CD1c-positive myeloid dendritic cell (primary cell): Measurements from ENCODE around the gene RSPO3.
"Not testable (repeated sequence)": the region's sequence is repeated elsewhere in the genome, so short reads cannot be mapped to it uniquely, and the experiment has no call there.

Source experiments
- DNase-seq: peaks from one replicate; pipeline ENCODE4 v3.0.0-alpha.2; 2016; ENCODE audit errors: extremely low spot score

RSPO3 gene

GRCh38 chr6:127204281-127204680 is 85.8 kb downstream of the RSPO3 start:
- DNase-seq, result peak; percentile 42

GRCh38 chr6:127205036-127205435 is 86.6 kb downstream of the RSPO3 start:
- DNase-seq, result no peak

- DNase-seq, result no peak
Measured at GRCh38 chr6:127206531-127207095, 88.1 kb downstream of the RSPO3 start.

GRCh38 chr6:127207591-127208120 is 89.2 kb downstream of the RSPO3 start:
- DNase-seq, result no peak

DNA sequence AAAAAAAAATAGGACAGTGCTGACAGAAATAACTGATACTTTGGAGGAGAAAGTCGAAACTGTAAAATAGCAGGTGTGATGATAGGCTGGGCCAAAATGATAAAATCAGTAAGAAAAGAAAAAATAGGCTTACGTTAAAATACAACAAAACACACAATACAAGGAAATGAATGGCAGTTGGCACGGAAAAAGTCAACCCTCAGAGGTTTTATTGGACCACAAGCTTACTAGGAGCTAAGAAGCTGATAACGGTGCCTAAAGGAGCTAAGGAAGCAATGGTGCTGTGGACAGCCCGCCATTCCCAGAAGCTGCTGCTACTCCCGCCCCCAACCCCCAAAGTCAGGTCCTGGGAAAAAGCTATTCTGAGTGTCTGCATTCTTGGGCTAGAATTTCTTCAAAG is 92.3 kb downstream of the RSPO3 start:
- DNase-seq, result no peak

DNA sequence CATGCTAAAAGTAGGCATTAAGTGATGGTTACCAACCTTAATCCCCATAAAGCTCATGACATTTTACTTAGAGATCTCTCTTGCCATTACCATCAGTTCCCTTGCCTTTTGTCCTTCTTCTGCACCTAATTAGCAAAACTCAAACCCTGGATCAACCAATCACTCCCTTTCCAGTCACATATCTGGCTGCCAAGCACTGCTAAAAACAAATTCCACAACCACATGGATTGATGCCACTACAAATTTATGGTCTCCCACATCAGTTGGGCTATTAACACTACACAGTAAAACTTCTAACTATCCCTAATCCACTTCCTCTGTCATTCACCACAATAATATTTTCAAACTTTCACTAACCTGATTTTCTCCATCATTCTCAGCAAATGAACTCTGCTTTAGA is 93.9 kb downstream of the RSPO3 start:
- DNase-seq, result no peak

GRCh38 chr6:127214032-127214431 is 95.6 kb downstream of the RSPO3 start:
- not testable (repeated sequence) for DNase-seq

DNA sequence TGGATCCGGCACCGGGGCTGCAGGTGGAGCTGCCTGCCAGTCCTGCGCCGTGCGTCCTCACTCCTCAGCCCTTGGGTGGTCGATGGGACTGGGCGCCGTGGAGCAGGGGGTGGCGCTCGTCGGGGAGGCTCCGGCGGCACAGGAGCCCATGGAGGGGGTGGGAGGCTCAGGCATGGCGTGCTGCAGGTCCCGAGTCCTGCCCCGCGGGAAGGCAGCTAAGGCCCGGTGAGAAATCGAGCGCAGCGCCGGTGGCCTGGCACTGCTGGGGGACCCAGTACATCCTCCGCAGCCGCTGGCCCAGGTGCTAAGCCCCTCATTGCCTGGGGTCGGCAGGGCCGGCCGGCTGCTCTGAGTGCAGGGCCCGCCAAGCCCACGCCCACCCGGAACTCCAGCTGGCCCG is 96.1 kb downstream of the RSPO3 start:
- DNase-seq, result not testable (repeated sequence)

DNA sequence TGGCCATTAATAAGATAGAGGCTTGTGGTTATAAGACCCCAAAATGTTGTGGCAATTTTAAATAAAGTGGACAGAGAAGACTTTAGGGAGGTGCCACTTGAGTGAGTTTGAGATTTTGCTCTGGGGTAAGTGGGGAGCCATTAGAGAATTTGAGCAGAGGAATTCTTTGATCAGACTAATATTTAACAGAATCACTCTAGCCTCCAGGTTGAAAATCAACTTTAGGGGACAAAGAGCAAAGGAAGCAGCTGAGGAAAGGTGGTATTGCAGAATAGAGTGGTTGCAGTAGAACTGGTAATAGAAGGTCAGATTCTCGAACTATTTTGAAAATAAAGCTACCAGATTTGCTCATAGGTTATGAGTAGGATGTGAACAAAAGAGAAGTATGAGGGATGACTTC is 97.5 kb downstream of the RSPO3 start:
- DNase-seq, result no peak

DNA sequence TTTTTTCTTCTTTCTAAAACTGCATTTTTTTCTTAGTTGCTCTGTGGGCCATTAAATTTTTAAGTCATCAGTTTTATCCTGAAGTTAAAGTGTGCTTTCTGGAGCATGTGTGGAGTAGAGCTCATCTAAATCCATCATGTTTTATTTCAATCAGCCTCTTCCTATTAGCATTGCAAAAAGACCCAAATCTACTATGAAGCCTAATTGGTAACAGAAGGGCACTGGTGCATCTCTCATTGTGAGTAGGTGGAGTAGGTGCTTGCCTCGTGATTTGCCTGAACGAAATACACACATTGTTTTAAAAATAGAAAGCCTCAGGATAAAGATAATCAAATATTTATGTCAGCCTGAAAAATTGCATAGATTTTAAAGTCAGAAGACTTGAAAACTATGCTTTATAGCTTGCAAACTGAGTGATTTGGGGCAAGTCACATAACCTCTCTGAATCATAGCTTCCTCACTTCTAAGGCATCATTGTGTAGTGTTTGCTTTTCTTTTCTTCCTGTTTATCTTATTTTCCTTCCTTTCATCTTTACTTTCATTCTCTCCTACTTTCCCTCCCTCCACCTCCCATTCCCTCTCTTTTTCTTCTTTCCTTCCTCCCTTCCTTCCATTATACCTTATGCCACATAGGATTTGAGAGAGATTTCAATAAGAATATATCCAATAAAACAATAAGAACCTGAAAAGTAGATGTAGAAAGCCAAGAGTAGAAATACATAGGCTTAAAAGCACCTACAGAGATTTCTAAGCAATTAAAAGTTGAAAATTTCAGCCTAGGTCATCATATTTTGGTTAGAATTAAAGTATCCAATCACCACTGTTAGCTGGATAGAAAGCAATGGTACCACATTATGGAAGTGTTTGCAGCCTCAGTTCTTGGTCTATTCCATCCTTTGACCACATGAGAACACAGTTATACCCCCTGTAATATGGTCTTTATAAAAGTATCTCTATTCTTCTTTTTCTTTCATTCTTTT is 98.6 kb downstream of the RSPO3 start:
- no peak for DNase-seq

GRCh38 chr6:127219869-127220268 is 101.4 kb downstream of the RSPO3 start:
- no peak for DNase-seq

DNA sequence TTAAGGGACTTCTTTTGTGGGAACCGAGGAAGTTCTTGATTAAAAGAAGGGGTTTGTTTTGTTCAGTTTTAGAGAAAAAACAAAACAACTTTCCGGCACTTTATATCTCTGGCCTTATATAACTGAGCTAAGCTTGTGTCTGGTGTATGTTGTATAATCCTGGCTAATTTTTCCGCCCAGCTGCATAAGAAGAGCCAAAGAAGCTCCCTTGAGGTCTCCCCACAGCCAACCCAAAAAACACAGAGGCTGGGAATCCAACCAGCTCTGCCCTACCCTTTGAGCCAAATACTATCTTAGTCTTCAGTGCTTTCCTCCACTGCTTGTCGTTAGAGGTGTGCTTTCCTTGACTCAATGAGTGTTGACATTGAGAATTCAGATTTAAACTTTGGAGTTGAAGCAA is 102.7 kb downstream of the RSPO3 start:
- no peak for DNase-seq

- no peak for DNase-seq
Measured at GRCh38 chr6:127222418-127222817, 103.9 kb downstream of the RSPO3 start.

- no peak for DNase-seq
Measured at GRCh38 chr6:127225497-127225896, 107.0 kb downstream of the RSPO3 start.

DNA sequence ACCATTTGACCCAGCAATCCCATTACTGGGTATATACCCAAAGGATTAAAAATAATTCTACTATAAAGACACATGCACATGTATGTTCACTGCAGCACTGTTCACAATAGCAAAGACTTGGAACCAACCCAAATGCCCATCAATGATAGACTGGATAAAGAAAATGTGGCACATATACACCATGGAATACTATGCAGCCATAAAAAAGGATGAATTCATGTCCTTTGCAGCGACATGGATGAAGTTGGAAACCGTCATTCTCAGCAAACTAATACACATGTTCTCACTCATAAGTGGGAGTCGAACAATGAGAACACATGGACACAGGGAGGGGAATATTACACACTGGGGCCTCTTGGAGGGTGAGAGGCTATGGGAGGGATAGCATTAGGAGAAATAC is 115.3 kb downstream of the RSPO3 start:
- not testable (repeated sequence) for DNase-seq

- no peak for DNase-seq
Measured at GRCh38 chr6:127243501-127243900, 125.0 kb downstream of the RSPO3 start.
